GM19452 (cell line): Measurements from ENCODE around the gene SDHA.

Experiments used
- ATAC-seq: cut with Tn5 transposase; IDR thresholded peaks from one replicate; pipeline ENCODE4 v1.9.1; 2021; ENCODE audit not compliant: unreplicated experiment

Gene SDHA

GRCh38 chr5:217494-218456 lies at the start of gene SDHA, which contains the start of gene CCDC127:
TSS of gene SDHA (plus strand) at chr5:218320. CDS start at chr5:218356, 36 bp downstream.
TSS of gene CCDC127 (minus strand) at chr5:218153. CDS start at chr5:216849, 1,304 bp downstream.
- peak; percentile 68 for ATAC-seq

- no peak for ATAC-seq
These were observed 48.9 kb upstream of the SDHA start for GRCh38 chr5:169071-169727.

GRCh38 chr5:169728-170094 lies 48.4 kb upstream of the SDHA start:
- ATAC-seq, result no peak

- ATAC-seq, result no peak
These were observed 46.9 kb upstream of the SDHA start for GRCh38 chr5:170971-171800.

- no peak for ATAC-seq
These were observed 46.3 kb upstream of the SDHA start for GRCh38 chr5:171801-172331.

GRCh38 chr5:172421-172820 lies 45.7 kb upstream of the SDHA start:
- ATAC-seq, result no peak

GRCh38 chr5:172841-173251 lies 45.3 kb upstream of the SDHA start:
- no peak for ATAC-seq

- no peak for ATAC-seq
These were observed 44.5 kb upstream of the SDHA start for GRCh38 chr5:173392-174290.

- ATAC-seq, result no peak
These were observed 43.9 kb upstream of the SDHA start for GRCh38 chr5:174291-174600.

- no peak for ATAC-seq
These were observed 43.1 kb upstream of the SDHA start for GRCh38 chr5:174876-175465.

GRCh38 chr5:176296-176823 lies 41.8 kb upstream of the SDHA start:
- no peak for ATAC-seq

GRCh38 chr5:178110-178509 lies 40.0 kb upstream of the SDHA start:
- ATAC-seq, result no peak

- ATAC-seq, result no peak
These were observed 38.7 kb upstream of the SDHA start for GRCh38 chr5:179401-179800.

GRCh38 chr5:180286-180918 lies 37.7 kb upstream of the SDHA start:
- no peak for ATAC-seq

GRCh38 chr5:181160-181559 lies 37.0 kb upstream of the SDHA start:
- ATAC-seq, result no peak

GRCh38 chr5:181566-181965 lies 36.6 kb upstream of the SDHA start:
- ATAC-seq, result no peak

GRCh38 chr5:182126-182525 lies 36.0 kb upstream of the SDHA start:
- ATAC-seq, result no peak

- no peak for ATAC-seq
These were observed 33.6 kb upstream of the SDHA start for GRCh38 chr5:184471-184870.
